HL-60/S4 treated with phorbol 12-myristate 13-acetate at 8.2 ng/mL for 4 days and 3 days (cell line): ENCODE data around the gene HM13.
"Not testable (repeated sequence)": the region's sequence is repeated elsewhere in the genome, so short reads cannot be mapped to it uniquely, and the experiment has no call there.

ENCODE experiments used
- in situ Hi-C: fragments of 300-500 bp; cut with MboI; formaldehyde crosslinking; loops from 2 replicates; pipeline ENCODE4 v1.15.0; 2022; ENCODE audit warnings: low sequenced_read_pairs

HM13 gene, protein sequence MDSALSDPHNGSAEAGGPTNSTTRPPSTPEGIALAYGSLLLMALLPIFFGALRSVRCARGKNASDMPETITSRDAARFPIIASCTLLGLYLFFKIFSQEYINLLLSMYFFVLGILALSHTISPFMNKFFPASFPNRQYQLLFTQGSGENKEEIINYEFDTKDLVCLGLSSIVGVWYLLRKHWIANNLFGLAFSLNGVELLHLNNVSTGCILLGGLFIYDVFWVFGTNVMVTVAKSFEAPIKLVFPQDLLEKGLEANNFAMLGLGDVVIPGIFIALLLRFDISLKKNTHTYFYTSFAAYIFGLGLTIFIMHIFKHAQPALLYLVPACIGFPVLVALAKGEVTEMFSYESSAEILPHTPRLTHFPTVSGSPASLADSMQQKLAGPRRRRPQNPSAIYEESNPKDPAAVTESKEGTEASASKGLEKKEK

DNA sequence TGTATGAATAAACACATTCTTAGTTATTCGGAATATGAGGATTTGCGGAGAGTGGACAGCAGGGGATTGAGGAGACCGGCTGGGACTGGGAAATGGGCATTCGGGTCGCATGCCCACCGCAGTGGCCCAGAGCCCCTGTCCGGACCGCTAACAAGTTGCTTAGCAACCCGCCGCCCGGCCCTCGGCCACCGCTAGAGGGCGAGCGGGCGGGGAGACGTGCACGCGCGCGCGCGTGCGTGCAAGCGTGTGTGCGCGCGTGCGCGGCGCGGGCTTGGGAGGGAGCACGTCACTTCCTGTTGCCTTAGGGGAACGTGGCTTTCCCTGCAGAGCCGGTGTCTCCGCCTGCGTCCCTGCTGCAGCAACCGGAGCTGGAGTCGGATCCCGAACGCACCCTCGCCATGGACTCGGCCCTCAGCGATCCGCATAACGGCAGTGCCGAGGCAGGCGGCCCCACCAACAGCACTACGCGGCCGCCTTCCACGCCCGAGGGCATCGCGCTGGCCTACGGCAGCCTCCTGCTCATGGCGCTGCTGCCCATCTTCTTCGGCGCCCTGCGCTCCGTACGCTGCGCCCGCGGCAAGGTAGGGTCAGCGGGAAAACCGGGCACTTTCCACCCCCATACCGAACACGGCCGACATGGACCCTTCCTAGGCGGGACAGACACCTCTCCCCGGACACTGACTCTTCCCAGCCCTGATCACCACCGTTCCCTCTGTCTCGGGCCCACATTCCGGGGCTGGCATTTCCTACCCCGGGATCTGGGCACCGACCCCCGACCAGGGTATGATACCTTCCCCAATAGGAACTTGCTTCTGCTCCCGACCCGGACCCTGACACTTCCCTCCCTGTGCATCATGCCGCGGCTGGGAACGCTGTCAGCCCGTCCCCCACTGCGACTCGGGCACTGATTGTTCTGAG lies at the start of gene HM13:
HM13 (plus strand) TSS at position 289 of the 918 bp plus-strand sequence; CDS start at position 399, 110 bp downstream.
- in situ Hi-C loops: no loop called here

DNA sequence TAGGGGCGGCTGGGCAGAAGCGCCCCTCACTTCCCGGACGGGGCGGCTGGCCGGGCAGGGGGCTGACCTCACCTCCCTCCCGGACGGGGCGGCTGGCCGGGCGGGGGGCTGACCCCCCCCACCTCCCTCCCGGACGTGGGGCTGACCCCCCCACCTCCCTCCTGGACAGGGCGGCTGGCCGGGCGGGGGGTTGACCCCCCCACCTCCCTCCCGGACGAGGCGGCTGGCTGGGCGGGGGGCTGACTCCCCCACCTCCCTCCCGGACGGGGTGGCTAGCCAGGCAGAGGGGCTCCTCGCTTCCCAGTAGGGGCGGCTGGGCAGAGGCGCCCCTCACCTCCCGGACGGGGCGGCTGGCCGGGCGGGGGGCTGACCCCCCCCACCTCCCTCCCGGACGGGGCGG lies 43.3 kb upstream of the HM13 start:
- in situ Hi-C loops: not testable (repeated sequence)

DNA sequence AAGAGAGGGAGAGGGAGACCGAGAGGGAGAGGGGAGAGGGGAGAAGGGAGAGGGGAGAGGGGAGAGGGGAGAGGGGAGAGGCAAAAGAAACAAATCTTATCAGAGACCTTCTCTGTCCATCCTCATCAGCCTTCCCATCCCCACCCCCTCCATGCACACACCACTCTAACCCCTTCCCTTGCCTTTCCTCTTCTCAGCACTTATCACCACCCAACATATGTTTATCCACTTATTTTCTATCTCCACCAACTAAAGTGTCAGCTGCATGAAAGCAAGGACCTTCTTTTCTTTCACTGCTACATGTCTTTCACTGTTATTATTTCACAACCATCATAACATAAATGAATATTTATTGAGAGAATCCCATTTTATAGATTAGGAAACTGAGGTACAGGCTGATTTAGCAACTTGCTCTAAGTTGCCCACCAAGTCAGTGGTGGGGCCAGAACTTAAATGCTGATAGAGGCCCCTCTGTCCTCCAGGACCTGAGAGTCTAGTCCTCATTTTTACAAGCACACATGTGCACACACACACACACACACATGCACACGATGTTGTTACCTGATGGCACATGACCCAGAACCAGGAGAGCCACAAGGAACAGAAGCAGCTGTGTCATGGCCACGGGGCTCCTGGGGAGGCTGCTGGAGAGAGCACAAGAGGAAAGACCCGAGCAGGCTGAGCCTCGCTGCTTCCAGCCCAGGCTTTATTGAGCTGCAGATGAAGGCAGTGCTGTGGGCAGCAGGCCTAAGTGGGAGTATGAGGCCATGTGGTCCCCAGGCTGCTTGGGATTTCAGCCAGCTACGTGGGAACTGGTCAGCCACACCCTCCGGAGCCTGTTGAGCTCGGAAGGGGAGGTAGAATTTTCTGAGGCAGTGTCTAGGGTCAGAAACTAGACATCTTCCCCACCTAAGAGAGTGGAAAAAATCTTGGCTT lies 41.6 kb upstream of the HM13 start:
- in situ Hi-C loops: no loop called here

DNA sequence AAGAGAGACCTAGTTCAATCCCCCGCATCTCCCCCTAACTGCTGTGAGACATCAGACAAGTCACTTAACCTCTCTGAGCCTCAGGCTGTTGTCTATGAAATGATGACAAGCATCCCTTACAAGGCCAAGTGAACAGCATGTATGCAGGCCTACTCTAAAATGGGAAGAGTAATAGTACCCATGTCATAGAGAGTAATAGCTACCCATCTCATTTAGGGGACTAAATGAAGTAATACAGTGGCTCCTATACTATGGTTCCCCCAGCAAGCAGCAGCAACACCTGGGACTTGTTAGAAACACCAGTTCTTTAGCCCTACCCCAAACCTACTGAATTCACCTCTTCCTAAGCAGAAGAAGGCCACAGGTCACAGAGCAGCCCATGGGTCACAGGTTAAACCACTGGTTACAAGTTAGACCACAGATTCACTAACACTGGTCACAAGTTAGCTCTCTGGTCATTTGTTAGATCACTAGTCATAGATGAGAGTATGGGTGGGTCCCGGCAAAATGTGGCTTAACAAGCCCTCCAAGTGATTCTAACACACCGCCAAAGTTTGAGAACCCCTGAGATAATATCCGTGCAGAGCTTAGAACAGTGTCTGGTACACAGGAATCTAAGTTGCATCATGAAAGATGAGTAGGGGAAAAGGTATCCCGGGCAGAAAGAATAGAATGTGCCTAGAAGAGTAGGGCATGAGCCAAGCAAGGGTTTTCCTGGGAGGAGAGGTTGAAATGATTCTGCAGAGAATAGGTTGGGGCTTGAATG lies 40.7 kb upstream of the HM13 start:
- in situ Hi-C loops: no loop called here

DNA sequence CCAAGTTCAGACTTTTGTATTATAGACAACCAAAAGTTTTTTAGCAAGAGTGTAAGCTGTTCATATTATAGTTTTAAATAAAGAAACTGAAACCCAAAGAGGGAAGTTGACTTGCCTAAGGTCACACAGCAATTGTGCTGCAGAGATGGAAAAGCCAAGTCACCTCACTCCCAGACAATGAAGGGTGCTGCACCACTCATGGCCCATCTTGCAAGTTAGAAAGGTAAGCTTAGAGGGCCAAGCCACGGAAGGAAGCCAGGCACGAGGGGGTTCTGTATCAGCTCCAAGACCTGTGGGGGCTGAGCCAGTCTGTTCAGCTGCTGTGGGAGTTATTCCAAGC lies 40.2 kb upstream of the HM13 start:
- in situ Hi-C loops: no loop called here

DNA sequence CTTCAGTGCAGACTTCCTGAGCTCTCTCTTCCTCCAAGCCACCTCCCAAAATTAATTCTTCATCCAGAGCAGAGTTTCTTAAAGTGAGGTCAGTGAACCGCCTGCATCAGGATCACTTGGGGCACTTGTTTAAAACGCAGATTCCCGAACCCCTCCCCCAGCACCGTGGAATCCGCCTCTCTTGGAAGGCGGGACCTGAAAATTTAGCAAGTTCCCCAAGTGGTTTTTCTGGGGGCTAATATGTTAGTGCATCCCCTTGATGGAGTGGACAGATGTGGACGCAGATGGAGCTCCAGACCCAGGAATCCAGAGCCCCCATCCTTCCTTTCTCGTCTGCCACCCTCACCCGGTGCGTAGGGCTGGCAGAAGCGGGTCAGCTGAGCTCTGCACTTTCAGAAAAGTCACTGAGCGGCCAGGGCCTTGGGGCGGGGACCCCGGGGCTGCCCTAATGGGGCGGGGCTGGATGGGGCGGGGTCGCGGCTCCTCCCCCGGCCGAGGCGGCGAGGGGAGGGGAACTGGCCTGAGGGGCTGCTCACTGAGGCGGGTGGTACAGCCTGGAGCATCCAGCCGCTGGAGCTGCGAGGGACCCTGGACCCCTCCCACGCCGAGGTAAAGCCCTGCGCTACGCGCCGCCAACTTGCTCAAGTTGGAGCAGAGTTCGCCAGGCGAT lies 39.3 kb upstream of the HM13 start, which contains the start of the genes DEFB124 and REM1:
DEFB124 (minus strand) TSS at position 370 of the 670 bp plus-strand sequence. CDS start 2,114 bp downstream, outside the sequence.
REM1 (plus strand) TSS at position 531 of the 670 bp plus-strand sequence. CDS start 1,158 bp downstream, outside the sequence.
- in situ Hi-C loops: no loop called here

DNA sequence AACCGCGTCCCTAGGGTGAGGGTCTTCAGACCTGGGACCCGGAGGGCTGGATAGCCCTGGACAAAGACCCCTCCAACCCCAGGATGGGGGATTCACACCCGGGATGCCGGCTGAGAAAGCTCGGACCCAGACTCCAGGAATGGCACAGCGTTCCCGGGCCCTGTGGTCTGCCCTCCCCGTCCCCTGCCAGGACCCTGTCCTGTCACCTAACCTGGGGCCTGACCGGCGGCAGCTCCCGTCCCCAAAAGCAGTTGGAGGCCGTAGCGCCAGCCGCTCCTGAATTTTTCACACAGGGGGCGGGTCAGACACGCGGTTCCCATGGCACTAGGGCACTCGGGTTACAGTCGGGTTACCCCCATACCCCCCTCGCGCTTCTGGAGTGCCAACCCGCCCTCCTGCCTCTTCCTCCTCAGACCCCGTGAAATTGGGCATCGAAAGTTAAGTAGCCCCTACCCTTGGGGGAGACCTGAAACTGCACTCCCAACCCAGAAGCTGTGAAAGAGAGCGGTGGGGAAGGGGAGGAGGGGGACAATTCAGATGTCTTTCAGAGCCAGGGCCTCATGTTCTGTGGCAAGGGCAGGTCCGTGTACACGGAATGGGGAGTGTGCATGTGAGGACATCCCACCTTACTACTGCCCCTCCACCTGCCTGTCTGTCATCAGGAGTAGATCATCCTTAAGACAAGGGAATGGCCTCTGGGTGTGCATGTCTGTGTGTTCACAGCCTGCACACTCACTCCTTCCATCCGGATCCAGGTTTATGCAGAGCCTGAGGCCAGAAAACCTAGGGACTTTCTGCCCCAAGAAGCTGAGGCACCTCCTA lies 38.6 kb upstream of the HM13 start:
- in situ Hi-C loops: no loop called here

DNA sequence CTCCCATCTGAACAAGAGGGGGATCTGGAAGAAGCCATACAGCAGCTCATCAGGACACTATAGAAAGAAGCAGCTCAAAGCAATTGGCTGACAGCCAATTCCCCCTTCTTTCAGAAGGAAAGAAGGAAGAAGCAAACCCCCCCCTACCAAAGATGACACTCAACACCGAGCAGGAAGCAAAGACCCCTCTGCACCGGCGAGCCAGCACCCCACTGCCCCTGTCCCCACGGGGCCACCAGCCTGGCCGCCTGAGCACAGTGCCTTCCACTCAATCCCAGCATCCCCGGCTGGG lies 38.0 kb upstream of the HM13 start:
- in situ Hi-C loops: no loop called here

DNA sequence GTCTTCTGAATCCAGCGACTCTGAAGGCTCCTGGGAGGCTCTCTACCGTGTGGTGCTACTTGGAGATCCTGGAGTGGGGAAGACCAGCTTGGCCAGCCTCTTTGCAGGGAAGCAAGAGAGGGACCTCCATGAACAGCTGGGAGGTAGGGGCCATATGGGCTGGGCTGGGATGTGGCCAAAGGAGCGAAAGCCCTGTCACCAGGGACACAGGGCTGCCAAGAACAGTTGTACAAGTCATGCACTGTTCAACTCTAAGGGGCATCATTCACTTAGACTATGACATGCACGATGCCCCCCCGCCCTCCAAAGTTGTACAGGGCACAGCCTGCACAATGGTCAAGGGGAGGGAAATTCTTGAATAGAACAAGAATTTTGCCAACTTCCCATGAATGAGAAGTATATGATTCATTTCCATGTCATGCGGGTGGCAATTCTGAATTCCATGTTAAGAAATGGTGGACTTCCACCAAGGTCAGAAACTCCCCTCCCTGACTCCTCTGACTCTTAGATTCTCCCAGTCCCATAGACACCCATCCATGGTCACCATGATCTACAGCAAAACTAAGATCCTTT lies 37.5 kb upstream of the HM13 start:
- in situ Hi-C loops: no loop called here

DNA sequence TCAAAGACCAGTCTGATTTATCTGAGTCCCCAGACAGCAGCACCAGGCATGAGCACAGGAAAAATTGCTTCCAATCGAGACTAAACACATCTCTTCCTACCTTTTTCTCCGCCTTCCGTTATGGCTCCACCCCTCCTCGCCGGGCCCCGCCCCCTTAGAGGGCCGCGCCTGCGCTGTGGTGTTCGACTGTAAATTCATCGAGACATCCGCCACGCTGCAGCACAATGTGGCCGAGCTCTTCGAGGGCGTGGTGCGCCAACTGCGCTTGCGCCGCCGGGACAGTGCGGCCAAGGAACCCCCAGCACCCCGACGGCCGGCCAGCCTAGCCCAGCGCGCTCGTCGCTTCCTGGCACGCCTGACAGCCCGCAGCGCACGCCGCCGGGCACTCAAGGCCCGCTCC lies 30.2 kb upstream of the HM13 start:
- in situ Hi-C loops: no loop called here

DNA sequence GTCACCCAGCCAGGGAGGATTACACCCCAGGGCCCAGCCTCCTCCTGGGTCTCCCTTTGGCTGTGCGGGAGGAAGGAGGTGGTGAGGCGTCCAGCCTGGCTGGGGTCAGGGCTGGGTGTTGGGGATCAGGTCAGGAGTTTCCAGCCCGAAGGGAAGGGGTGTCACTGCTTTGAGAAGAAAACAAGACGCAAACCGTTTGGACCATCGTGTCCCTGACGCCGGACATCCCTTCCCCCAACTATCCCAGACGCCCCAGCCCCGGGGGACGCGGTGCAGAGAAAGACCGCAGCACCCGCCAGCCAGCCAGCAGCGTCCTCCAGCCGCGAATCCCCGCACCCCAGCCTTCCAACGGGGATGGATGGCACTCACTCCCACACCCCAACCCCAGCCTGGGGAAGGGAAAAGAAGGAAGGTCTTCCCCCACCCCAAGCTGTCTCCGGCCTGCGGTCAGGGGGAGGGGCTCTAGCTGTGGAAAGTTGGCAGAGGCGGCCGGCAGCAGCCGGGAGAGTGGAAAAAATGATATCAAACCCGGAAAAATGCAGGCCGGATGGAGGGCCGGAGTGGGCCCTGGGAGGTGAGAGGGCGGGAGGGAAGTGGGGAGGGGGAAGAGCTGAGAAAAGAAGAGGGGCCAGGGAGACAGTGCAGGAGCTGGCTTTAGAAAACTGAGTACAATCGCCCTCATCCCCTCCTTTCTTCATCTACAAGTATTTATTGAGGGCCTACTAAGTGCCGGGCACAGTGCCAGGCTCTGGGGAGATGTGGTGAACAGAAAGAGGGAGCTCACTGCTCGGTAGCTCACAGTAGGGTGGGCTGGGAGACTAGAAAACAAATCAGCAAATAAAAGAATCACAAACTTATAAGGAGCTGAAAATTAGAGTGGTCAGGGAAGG lies 28.5 kb upstream of the HM13 start:
- in situ Hi-C loops: no loop called here

DNA sequence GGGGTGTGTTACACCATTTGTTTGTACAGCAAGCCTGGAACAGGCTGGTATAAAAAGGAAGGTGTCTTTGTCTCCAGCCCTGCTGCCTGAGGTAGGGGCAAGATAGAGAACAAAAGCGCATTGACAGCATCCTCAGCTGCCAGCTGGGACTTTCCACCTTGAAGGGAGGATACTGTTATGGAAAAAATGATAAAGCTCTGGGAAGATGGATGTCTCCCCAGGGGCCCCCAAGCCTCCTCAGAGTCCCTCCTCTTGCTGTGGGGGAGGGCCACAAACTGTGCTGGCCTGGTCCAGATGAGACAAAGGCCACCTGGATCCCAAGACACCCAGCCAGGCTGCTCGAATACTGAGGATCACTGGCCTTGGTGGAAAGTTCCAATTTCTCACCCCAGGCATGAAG lies 26.1 kb upstream of the HM13 start:
- in situ Hi-C loops: no loop called here

DNA sequence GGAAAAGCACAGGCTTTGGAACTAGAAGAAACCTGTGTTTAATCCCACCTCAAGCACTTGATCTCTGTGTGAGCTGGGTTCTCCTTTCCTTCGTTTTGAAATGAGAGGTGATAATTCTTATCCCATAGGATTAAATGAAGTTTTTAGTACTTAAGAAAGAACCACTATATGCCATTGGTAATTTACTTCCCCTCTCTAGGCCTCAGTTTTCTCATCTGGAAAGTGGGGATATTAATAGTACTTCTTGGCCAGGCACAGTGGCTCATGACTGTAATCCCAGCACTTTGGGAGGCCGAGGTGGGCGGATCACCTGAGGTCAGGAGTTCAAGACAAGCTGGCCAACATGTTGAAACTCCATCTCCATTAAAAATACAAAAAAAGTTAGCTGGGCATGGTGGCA lies 25.1 kb upstream of the HM13 start:
- in situ Hi-C loops: no loop called here

DNA sequence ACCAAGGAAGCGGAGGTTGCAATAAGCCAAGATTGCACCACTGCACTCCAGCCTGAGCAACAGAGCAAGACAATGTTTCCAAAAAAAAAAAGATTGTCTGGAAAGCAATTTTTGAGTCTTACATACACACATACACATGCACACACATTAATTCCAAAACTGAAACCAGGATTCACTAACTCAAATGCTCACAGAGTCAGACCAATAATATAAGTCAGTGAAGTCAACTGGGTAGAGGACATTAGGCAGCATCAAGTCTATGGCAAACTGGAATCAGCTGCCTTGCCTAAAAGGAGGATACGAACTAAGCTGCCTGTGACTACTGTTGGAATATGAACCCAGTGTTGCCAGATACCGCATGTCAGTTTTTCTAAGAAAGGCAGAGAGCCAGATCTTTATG lies 23.5 kb upstream of the HM13 start:
- in situ Hi-C loops: no loop called here

DNA sequence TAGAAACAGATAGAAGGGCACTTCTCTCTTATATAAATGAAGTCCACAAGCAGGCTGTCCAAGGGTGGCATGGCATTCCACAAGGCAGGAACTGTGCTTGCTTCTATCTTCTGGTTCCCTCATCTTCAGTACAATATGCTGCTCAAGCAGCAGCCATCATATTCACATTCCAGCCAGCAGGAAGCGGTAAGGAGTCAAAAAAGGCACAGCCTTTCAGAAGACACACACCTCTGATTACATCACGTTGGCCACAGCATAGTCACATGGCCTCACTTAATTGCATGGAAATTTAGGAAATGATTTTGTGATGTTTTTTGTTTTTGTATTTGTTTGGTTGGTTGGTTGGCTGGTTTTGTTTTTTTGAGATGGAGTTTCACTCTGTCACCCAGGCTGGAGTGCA lies 20.1 kb upstream of the HM13 start:
- in situ Hi-C loops: no loop called here

DNA sequence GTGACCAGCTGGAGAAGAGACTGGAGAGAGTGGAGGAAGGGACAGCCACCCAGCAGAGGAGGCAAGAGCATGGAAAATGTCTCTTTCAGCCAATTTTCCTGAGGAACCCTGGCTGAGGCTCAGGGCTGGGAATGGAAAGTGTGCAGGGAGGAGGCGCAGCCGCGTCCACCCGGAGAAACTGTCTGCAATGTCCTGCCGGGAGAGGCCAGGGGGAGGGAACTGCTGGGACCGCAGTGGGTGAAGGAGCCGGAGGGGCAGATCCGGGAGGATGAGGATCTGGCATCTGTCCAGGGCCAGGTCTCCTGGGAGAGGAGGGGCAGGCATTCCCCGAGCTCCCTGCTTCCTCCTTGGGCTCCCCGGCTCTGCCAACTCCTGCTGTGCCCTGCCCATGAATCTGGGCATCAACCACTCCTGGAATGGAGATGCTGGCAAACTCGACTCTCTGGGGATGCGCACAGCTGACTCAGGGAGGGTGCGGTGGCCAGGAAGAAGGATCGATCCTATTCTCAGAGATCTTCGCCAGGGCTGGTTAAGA lies 17.4 kb upstream of the HM13 start:
- in situ Hi-C loops: no loop called here
